ENCODE measurements around the gene TRMT1L.

TRMT1L gene

GRCh38 chr1:185108321-185108720 is 48.4 kb downstream of the TRMT1L start:
- TF ChIP-seq TAF1 (IDR thresholded peaks at IDR 0.05; ENCODE audit: borderline replicate concordance, insufficient read depth, low read length) (no peak), REST (IDR thresholded peaks at IDR 0.05; ENCODE audit: insufficient read depth in 1 of 2, low read depth in 2 of 2, low read length in 2 of 2) (no peak), POLR2AphosphoS5 (IDR thresholded peaks at IDR 0.05; ENCODE audit: low read depth, low read length) (no peak), SIN3A (IDR thresholded peaks at IDR 0.05; ENCODE audit: borderline replicate concordance, insufficient read depth, low read length) (no peak), FOXP2 (optimal IDR thresholded peaks at IDR 0.05; ENCODE audit: borderline replicate concordance, extremely low read depth, extremely low read length, insufficient read depth) (no peak)

- TF ChIP-seq REST (IDR thresholded peaks at IDR 0.05; ENCODE audit: insufficient read depth in 1 of 2, low read depth in 2 of 2, low read length in 2 of 2) (no peak), FOXP2 (optimal IDR thresholded peaks at IDR 0.05; ENCODE audit: borderline replicate concordance, extremely low read depth, extremely low read length, insufficient read depth) (no peak), TAF1 (IDR thresholded peaks at IDR 0.05; ENCODE audit: borderline replicate concordance, insufficient read depth, low read length) (no peak)
Measured at GRCh38 chr1:185105121-185105520, 51.6 kb downstream of the TRMT1L start.

GRCh38 chr1:185104083-185104482 is 52.7 kb downstream of the TRMT1L start:
- TF ChIP-seq SIN3A (IDR thresholded peaks at IDR 0.05; ENCODE audit: borderline replicate concordance, insufficient read depth, low read length) (no peak), TAF1 (IDR thresholded peaks at IDR 0.05; ENCODE audit: borderline replicate concordance, insufficient read depth, low read length) (no peak), REST (IDR thresholded peaks at IDR 0.05; ENCODE audit: insufficient read depth in 1 of 2, low read depth in 2 of 2, low read length in 2 of 2) (no peak), FOXP2 (optimal IDR thresholded peaks at IDR 0.05; ENCODE audit: borderline replicate concordance, extremely low read depth, extremely low read length, insufficient read depth) (no peak), POLR2AphosphoS5 (IDR thresholded peaks at IDR 0.05; ENCODE audit: low read depth, low read length) (no peak)

- TF ChIP-seq FOXP2 (optimal IDR thresholded peaks at IDR 0.05; ENCODE audit: borderline replicate concordance, extremely low read depth, extremely low read length, insufficient read depth), result no peak
- no peak for TF ChIP-seq TAF1 (IDR thresholded peaks at IDR 0.05; ENCODE audit: borderline replicate concordance, insufficient read depth, low read length)
- TF ChIP-seq SIN3A (IDR thresholded peaks at IDR 0.05; ENCODE audit: borderline replicate concordance, insufficient read depth, low read length), result no peak
- TF ChIP-seq POLR2AphosphoS5 (IDR thresholded peaks at IDR 0.05; ENCODE audit: low read depth, low read length), result no peak
- no peak for TF ChIP-seq REST (IDR thresholded peaks at IDR 0.05; ENCODE audit: insufficient read depth in 1 of 2, low read depth in 2 of 2, low read length in 2 of 2)
Measured at GRCh38 chr1:185096531-185096930, 60.2 kb downstream of the TRMT1L start.

GRCh38 chr1:185094761-185095160 is 62.0 kb downstream of the TRMT1L start:
- TF ChIP-seq REST (IDR thresholded peaks at IDR 0.05; ENCODE audit: insufficient read depth in 1 of 2, low read depth in 2 of 2, low read length in 2 of 2) (no peak), TAF1 (IDR thresholded peaks at IDR 0.05; ENCODE audit: borderline replicate concordance, insufficient read depth, low read length) (no peak), SIN3A (IDR thresholded peaks at IDR 0.05; ENCODE audit: borderline replicate concordance, insufficient read depth, low read length) (no peak), POLR2AphosphoS5 (IDR thresholded peaks at IDR 0.05; ENCODE audit: low read depth, low read length) (no peak), FOXP2 (optimal IDR thresholded peaks at IDR 0.05; ENCODE audit: borderline replicate concordance, extremely low read depth, extremely low read length, insufficient read depth) (no peak)

Data from PFSK-1 (cell line).